Ovary (tissue), 3 donors: ENCODE measurements around the gene FA2H.

Experiments
- POLR2A ChIP-seq: fragments of 450-650 bp; IDR thresholded peaks from one replicate; pipeline ENCODE4 v1.6.1; 2017; ENCODE audit warnings: antibody characterized with exemption, mild to moderate bottlenecking, moderate library complexity
- TF ChIP-seq, protein P1 (sequence below), 3 donors: fragments of 450-650 bp in 2 of 3; fragments of 200-600 bp in 1 of 3; IDR thresholded peaks; one replicate each; pipeline versions ENCODE4 v1.5.1 to v1.8.0; 2016 to 2022; ENCODE audit warnings: antibody characterized with exemption in 3 of 3, mild to moderate bottlenecking in 1 of 3
- donor health status: DM: no; HTN: no; CAD: no.

DNA sequence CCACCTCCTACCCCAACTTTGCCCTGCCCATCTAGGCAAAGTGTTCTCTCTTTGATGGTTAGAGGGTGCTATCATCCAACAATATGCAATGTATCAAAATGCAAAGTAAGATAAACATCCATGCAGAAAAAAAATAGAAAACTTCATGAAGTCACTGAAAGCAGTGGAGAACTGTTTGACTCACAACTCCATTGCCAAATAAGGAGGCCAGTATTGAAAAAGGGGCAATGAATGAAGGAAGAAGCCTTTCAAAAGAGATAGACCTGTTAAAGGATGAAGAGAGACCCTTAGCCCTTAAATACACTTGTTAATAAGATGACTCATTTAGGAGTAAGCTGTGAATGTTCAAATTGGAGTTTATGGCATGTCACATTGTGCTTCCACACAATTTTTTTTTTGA, 13.0 kb downstream of the FA2H start:
- TF ChIP-seq, protein P1, sequence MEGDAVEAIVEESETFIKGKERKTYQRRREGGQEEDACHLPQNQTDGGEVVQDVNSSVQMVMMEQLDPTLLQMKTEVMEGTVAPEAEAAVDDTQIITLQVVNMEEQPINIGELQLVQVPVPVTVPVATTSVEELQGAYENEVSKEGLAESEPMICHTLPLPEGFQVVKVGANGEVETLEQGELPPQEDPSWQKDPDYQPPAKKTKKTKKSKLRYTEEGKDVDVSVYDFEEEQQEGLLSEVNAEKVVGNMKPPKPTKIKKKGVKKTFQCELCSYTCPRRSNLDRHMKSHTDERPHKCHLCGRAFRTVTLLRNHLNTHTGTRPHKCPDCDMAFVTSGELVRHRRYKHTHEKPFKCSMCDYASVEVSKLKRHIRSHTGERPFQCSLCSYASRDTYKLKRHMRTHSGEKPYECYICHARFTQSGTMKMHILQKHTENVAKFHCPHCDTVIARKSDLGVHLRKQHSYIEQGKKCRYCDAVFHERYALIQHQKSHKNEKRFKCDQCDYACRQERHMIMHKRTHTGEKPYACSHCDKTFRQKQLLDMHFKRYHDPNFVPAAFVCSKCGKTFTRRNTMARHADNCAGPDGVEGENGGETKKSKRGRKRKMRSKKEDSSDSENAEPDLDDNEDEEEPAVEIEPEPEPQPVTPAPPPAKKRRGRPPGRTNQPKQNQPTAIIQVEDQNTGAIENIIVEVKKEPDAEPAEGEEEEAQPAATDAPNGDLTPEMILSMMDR (IDR thresholded peaks at IDR 0.05), result no peak
- TF ChIP-seq POLR2A, result no peak
